BJ (cell line): ENCODE data around the gene PLEKHA7. TPM values are rescaled to one million over a fixed set of nuclear protein-coding genes. Genes with fewer than 3 reads are reported as not detected.
"Not testable (repeated sequence)": the region's sequence is repeated elsewhere in the genome, so short reads cannot be mapped to it uniquely, and the experiment has no call there.

Experiments
- CTCF ChIA-PET: fragments of 350-600 bp; formaldehyde crosslinking; extraction: SDS; loops from one replicate; lab custom pipeline; 2021; ENCODE audit warnings: antibody characterized with exemption, inconsistent platforms; lab: Yijun Ruan, JAX
- POLR2A ChIA-PET: fragments of 300-600 bp; sonication (Branson Sonifier 250); formaldehyde crosslinking; extraction: SDS; loops from one replicate; lab custom pipeline; 2021; ENCODE audit warnings: antibody characterized with exemption; lab: Charles Lee
- DNase-seq: peaks from one replicate; pipeline ENCODE4 v3.0.0-alpha.2; 2011; ENCODE audit warnings: low read depth
- H3K27me3 ChIP-seq: 2 replicates; pipeline ENCODE4 v1.6.0; 2011; ENCODE audit warnings: low read length; ENCODE audit not compliant: control insufficient read depth, insufficient read depth
- H3K36me3 ChIP-seq: 2 replicates; pipeline ENCODE4 v1.5.1; 2011; ENCODE audit warnings: low read length; ENCODE audit not compliant: control insufficient read depth, insufficient read depth
- H3K4me3 ChIP-seq: 2 replicates; pipeline ENCODE4 v1.5.1; 2011; ENCODE audit warnings: low read depth, mild to moderate bottlenecking, control low read depth, low read length
- polyA plus RNA-seq: library from polyadenylated mRNA; depleted of rRNA; stranded (reverse); fragments of >200 nt; gene quantifications from 2 replicates; pipeline ENCODE4 v1.2.3, GENCODE V29; 2011
- TF ChIP-seq, protein P1 (sequence below): IDR thresholded peaks from 2 replicates; pipeline ENCODE4 v1.5.1; 2011; ENCODE audit warnings: low read depth, mild to moderate bottlenecking, control low read depth, inconsistent platforms, low read length, moderate library complexity; ENCODE audit not compliant: insufficient read depth

Gene PLEKHA7
- polyA plus RNA-seq, 1 experiment: 0.04 TPM

DNA sequence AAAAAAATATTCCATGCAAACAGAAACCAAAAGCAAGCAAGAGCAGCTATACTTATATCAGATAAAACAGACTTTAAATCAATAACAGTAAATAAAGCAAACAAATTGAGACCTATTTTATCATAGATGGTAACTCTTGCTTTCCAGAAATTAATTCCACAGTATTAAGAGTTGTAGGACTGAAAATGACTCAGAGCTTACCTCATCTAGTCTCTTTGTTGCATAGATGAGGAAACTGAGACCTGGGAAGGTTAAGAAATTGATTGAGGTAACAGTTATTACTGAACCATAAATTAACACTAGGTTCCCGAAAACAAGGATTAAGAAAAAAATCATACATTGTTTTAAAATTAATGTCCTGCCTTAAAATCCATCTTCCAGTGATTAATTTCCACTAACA, 123.8 kb downstream of the PLEKHA7 start:
- POLR2A ChIA-PET: no interaction called here
- CTCF ChIA-PET: interaction anchor here (0.5 to 1.5 kb wide), 4 partner anchors 9 to 1239 kb away, joined by 3 to 5 read pairs (median 3); no protein-coding TSS in a partner anchor
- DNase-seq: no peak
- TF ChIP-seq, protein P1, sequence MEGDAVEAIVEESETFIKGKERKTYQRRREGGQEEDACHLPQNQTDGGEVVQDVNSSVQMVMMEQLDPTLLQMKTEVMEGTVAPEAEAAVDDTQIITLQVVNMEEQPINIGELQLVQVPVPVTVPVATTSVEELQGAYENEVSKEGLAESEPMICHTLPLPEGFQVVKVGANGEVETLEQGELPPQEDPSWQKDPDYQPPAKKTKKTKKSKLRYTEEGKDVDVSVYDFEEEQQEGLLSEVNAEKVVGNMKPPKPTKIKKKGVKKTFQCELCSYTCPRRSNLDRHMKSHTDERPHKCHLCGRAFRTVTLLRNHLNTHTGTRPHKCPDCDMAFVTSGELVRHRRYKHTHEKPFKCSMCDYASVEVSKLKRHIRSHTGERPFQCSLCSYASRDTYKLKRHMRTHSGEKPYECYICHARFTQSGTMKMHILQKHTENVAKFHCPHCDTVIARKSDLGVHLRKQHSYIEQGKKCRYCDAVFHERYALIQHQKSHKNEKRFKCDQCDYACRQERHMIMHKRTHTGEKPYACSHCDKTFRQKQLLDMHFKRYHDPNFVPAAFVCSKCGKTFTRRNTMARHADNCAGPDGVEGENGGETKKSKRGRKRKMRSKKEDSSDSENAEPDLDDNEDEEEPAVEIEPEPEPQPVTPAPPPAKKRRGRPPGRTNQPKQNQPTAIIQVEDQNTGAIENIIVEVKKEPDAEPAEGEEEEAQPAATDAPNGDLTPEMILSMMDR: no peak
- Histone ChIP-seq H3K36me3 (no peaks in the 10 kb centered on the region), H3K27me3 (no peaks in the 10 kb centered on the region), H3K4me3 (no peak overlapping the region)

DNA sequence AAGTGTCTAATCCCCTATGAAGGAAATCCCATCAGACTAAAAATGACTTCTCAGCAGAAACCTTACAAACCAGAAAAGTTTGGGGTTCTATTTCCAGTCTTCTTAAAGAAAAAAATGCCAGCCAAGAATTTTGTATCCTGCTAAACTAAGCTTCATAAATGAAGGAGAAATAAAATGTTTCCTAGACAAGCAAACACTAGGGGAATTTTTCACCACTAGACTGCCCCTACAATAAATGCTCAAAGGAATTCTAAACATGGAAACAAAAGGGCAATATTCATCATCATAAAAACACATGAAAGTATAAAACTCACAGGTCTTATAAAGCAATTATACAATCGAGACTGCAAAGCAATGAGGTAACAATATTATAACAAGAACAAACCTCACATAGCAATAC, 124.3 kb downstream of the PLEKHA7 start:
- TF ChIP-seq, protein P1: no peak
- H3K27me3 ChIP-seq: no peaks in the 10 kb centered on the region
- ChIA-PET CTCF (interaction anchor here (0.5 to 1.5 kb wide), 3 partner anchors 72 to 1239 kb away, joined by 3 to 5 read pairs (median 3); no protein-coding TSS in a partner anchor), POLR2A (no interaction called here)
- no peak for DNase-seq
- no peak overlapping the region for H3K4me3 ChIP-seq
- H3K36me3 ChIP-seq: no peaks in the 10 kb centered on the region

DNA sequence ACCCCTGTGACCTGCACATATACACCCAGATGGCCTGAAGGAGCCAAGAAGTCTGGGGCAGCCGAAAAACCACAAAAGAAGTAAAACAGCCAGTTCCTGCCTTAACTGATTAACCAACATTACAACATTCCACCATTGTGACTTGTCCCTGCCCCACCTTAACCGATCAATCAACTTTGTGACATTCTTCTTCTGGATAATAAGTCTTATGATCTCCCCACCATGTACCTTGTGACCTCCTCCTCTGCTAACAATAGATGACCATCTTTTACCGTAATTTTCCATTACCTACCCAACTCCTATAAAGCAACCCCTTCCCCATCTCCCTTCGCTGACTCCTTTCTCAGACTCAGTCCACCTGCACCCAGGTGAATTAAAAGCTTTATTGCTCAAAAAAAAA, 125.2 kb downstream of the PLEKHA7 start:
- POLR2A ChIA-PET, H3K4me3 ChIP-seq, H3K27me3 ChIP-seq, H3K36me3 ChIP-seq, DNase-seq: not testable (repeated sequence)
- CTCF ChIA-PET: interaction anchor here (0.7 kb wide), 2 partner anchors 15 to 126 kb away, joined by 3 to 4 read pairs; no protein-coding TSS in a partner anchor

DNA sequence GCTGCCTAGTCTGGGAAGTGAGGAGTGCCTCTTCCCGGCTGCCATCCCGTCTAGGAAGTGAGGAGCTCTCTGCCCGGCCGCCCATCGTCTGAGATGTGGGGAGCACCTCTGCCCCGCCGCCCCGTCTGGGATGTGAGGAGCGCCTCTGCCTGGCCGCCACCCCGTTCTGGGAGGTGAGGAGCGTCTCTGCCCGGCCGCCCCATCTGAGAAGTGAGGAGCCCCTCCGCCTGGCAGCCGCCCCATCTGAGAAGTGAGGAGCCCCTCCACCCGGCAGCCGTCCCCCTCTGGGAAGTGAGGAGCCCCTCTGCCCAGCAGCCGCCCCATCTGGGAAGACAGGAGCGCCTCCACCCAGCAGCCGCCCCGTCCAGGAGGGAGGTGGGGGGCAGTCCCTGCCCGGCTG, 126.3 kb downstream of the PLEKHA7 start:
- H3K36me3 ChIP-seq, POLR2A ChIA-PET, H3K27me3 ChIP-seq, H3K4me3 ChIP-seq, DNase-seq: not testable (repeated sequence)
- CTCF ChIA-PET: interaction anchor here (0.6 kb wide), 1 partner anchor 564 kb away, joined by 3 read pairs; no protein-coding TSS in a partner anchor

DNA sequence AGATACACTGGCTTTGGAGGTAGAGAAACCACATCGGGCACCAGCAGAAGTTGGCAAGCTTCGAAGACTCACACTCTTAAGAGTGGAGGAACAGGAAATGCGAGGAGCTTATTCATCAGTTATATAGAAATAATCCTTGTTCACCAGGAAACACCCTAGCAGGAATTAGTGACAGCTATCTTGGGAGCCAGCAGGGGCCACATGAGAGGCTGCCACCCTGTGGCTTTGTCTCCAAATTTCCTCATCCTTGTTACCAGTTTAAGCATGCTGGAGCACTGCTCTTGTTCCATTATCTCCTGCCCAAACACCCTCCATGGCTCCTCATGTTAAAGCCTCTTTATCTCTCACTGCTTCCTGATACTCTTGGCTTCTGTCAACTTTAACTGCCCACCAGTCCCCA, 131.0 kb downstream of the PLEKHA7 start:
- Histone ChIP-seq H3K4me3 (no peak overlapping the region), H3K27me3 (no peaks in the 10 kb centered on the region; the same call in 1 of the 2 replicates), H3K36me3 (no peaks in the 10 kb centered on the region)
- TF ChIP-seq, protein P1: no peak
- ChIA-PET POLR2A (no interaction called here), CTCF (interaction anchor here (1.0 to 3.5 kb wide), 5 partner anchors 9 to 97 kb away, joined by 3 to 13 read pairs (median 6); no protein-coding TSS in a partner anchor)
- DNase-seq: no peak

DNA sequence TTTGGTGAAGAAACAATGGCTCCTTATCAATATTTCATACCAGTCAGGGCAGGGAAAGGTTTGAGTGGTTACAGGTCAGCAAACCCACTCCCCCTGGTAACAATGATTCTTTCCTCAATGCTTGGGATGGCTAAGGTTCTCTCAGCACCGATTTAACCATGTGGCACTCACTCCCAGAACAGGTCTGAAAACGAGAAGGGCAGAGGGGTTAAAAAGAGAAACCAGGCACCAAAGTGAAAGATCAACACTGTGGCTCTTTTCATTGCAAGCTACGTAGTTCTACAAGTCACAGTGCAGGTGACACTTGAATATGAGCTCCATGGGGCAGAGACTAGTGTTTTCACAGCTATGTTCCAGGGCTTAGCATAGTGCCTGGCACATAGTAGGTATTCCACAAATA, 132.4 kb downstream of the PLEKHA7 start:
- ChIA-PET POLR2A (no interaction called here), CTCF (interaction anchor here (1.1 to 3.5 kb wide), 8 partner anchors 9 to 98 kb away, joined by 3 to 13 read pairs (median 4); no protein-coding TSS in a partner anchor)
- no peaks in the 10 kb centered on the region for H3K36me3 ChIP-seq
- H3K27me3 ChIP-seq: no peaks in the 10 kb centered on the region; the same call in 1 of the 2 replicates
- no peak overlapping the region for H3K4me3 ChIP-seq
- TF ChIP-seq, protein P1: no peak
- DNase-seq: no peak
